GM10248 (cell line): ENCODE measurements around the gene NUDT3.
A peak's percentile ranks its signal among the peaks of the same experiment; 100 is the strongest.

Source experiments
- CTCF ChIA-PET: fragments of 300-600 bp; sonication (Branson Sonifier 250); formaldehyde crosslinking; extraction: SDS; loops from one replicate; lab custom pipeline; 2021; ENCODE audit warnings: antibody characterized with exemption; lab: Yijun Ruan, JAX
- POLR2A ChIA-PET: fragments of 350-650 bp; sonication (Branson Sonifier 250); formaldehyde crosslinking; extraction: SDS; loops from one replicate; lab custom pipeline; 2020; ENCODE audit warnings: antibody characterized with exemption; lab: Yijun Ruan, JAX
- DNase-seq: peaks from one replicate; pipeline ENCODE4 v3.0.0; 2012; ENCODE audit errors: extremely low spot score
- TF ChIP-seq, protein P1 (sequence below): IDR thresholded peaks from 2 replicates; pipeline ENCODE4 v1.5.1; 2012; ENCODE audit warnings: mild to moderate bottlenecking, low read depth; ENCODE audit errors: extremely low read depth, missing control alignments, control extremely low read depth

NUDT3 gene

DNA sequence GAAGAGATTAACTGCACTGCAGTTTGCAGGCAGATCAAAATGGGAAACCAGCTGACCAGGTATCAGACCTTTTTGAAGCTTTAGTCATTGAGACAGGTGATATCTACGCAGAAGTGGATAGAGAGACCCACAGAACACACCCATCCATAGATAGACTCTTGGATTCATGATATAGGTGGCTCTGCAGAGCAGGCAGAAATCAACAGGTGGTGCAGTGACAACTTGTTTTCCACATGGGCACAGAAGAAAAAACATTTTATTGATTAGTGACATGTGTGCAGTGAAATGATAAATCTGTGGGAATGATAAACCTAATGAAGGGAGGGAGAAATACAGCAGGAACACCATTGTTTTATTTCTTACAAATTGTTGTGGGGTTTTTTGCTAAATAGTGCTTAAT is 45.2 kb downstream of the NUDT3 start:
- POLR2A ChIA-PET = interaction anchor here (1.1 kb wide), 1 partner anchor 110 kb away, joined by 4 read pairs; the partner anchor contains the start of gene HMGA1
- DNase-seq = no peak
- TF ChIP-seq, protein P1, sequence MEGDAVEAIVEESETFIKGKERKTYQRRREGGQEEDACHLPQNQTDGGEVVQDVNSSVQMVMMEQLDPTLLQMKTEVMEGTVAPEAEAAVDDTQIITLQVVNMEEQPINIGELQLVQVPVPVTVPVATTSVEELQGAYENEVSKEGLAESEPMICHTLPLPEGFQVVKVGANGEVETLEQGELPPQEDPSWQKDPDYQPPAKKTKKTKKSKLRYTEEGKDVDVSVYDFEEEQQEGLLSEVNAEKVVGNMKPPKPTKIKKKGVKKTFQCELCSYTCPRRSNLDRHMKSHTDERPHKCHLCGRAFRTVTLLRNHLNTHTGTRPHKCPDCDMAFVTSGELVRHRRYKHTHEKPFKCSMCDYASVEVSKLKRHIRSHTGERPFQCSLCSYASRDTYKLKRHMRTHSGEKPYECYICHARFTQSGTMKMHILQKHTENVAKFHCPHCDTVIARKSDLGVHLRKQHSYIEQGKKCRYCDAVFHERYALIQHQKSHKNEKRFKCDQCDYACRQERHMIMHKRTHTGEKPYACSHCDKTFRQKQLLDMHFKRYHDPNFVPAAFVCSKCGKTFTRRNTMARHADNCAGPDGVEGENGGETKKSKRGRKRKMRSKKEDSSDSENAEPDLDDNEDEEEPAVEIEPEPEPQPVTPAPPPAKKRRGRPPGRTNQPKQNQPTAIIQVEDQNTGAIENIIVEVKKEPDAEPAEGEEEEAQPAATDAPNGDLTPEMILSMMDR = no peak
- CTCF ChIA-PET = interaction anchor here (0.7 to 1.2 kb wide), 4 partner anchors 9 to 47 kb away, joined by 3 to 4 read pairs (median 4); no protein-coding TSS in a partner anchor

DNA sequence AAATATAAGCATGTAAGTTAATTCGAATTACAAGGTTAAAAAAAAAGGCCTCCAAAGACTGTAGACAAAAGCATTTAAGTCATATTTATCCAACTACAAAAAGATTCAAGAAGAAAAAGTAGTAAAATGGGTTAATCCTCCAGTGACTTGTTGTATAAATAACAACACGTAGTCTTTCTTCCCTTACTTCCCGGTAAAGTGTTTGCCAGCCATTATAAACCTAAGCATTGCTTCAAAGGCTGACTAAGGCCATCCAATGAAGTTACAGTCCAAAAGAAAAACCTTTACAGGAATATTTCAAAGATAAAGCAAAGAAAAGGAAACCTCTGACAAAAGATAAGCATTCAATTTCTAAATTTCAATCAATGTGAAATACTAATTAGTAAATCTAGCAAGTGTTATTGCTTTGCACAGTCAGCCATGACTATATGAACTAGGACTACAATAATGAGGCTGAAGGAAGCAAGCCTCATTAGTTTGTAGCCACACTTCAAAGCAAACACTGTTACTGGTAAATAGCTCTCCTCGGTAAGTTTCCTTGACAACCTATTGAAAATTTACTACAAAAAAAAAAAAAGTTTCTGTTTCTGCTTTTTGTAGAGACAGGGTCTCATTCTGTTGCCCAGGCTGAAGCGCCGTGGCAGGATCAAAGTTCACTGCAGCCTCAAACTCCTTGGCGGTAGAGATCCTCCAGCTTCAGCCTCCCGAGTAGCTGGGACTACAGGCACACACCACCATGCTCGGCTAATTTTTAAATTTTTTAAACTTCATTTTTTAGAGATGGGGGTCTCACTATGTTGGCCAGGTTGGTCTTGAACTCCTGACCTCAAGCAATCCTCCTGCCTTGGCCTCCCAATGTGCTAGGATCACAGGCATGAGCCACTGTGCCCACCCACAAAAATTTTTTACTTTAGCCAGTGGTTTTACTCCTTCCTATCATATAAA is 46.0 kb downstream of the NUDT3 start:
- peak; percentile 58 for DNase-seq
- ChIA-PET POLR2A (interaction anchor here (0.7 to 1.1 kb wide), 2 partner anchors 9 to 110 kb away, joined by 3 to 4 read pairs; partner anchors contain the start of gene HMGA1), CTCF (interaction anchor here (0.6 to 1.2 kb wide), 5 partner anchors 8 to 257 kb away, joined by 3 to 4 read pairs (median 3); no protein-coding TSS in a partner anchor)
- TF ChIP-seq, protein P1 = no peak

DNA sequence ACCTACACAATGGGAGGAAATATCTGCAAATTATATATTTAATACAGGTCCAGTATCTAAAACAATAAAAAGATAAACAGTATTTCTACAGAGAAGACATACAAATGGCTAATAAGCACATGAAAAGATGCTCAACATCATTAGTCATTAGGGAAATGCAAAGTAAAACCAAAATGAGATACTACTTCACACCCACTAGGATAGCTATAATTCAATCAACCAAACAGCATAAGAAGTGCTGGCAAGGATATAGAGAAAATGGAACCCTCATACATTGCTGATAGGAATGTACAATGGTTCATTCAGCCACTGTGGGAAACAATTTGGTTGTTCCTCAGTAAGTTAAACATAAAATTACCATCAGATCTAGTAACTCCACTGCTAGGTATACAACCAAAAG is 48.7 kb downstream of the NUDT3 start:
- ChIA-PET POLR2A (interaction anchor here (0.7 kb wide), 1 partner anchor 51 kb away, joined by 4 read pairs; no protein-coding TSS in a partner anchor), CTCF (interaction anchor here (0.6 to 1.4 kb wide), 4 partner anchors 14 to 148 kb away, joined by 3 to 4 read pairs (median 3); no protein-coding TSS in a partner anchor)
- TF ChIP-seq, protein P1 = no peak
- no peak for DNase-seq

DNA sequence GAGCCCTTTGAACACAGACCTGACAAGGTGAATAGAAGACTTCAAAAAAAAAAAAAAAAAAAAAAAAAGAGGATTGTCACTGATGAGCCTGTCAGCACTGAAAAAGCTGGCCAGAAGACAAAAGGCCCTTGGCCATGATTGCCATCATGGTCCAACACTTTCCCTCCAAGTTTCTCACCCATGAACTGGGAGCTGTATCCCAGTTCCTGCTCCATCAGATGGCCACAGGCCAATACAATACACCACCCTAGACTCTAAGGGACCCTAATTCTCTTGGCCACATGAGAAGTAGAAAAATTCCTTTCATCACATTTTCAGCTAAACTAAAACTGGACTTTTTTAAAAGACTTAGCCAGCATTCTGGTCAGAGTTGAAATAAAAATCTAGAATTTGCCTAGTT is 50.2 kb downstream of the NUDT3 start:
- ChIA-PET POLR2A (interaction anchor here (0.5 to 1.2 kb wide), 3 partner anchors 20 to 1647 kb away, joined by 3 to 8 read pairs (median 3); partner anchors contain the start of gene HMGA1), CTCF (interaction anchor here (0.9 to 1.6 kb wide), 2 partner anchors 8 to 39 kb away, joined by 3 to 4 read pairs; no protein-coding TSS in a partner anchor)
- TF ChIP-seq, protein P1 = no peak
- no peak for DNase-seq

DNA sequence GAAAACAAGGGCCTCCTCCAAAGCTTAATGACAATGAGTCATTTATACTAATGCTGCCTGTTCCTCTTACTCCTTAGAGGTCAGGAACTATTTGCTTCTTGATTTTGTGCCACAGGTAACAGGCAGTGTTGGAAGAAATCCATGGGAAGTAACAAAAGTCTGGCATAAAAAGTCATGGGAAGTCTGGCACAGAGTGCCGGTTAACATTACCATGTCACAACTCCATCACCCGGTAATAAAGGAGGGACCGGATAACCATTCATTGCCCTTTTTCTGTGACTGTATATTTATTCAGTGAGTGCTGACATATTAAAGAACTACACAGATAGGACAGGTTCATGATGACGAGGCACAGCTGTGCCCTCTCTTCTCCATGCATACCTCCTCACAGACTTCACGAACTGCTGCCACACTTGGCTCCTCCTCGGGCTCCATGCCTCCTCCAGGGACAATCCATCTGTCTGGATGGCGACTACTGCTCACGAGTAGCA is 50.9 kb downstream of the NUDT3 start:
- no peak for DNase-seq
- CTCF ChIA-PET = interaction anchor here (0.9 to 1.6 kb wide), 4 partner anchors 9 to 52 kb away, joined by 3 to 4 read pairs (median 3); no protein-coding TSS in a partner anchor
- POLR2A ChIA-PET = interaction anchor here (1.2 kb wide), 1 partner anchor 105 kb away, joined by 3 read pairs; the partner anchor contains the start of gene HMGA1
- TF ChIP-seq, protein P1 = no peak
